SU-DHL-6 (cell line): Measurements from ENCODE around the gene POU2AF2.

ENCODE experiments used
- CTCF ChIP-seq: fragments of 200-600 bp; sonication (generic); IDR thresholded peaks from one replicate; pipeline ENCODE4 v1.5.1; 2017; ENCODE audit warnings: antibody characterized with exemption, mild to moderate bottlenecking, low read length, moderate library complexity; ENCODE audit not compliant: insufficient read depth, poor library complexity, severe bottlenecking
- EZH2phosphoT487 ChIP-seq: fragments of 200-600 bp; sonication (generic), shearing (Covaris generic); conservative IDR thresholded peaks from 2 replicates; pipeline ENCODE4 v1.6.1; 2018; ENCODE audit warnings: mild to moderate bottlenecking, antibody characterized with exemption, low read length, moderate library complexity, mixed read lengths

- TF ChIP-seq CTCF, result no peak
- TF ChIP-seq EZH2phosphoT487, result no peak
These were observed 24.8 kb upstream of the POU2AF2 start for GRCh38 chr11:111220721-111221120.
